ENCODE data around the gene SPTY2D1. TPM values are rescaled to one million over a fixed set of nuclear protein-coding genes. Genes with fewer than 3 reads are reported as not detected.

The SPTY2D1 gene
- total RNA-seq, 1 donor from 2014 or later, result 22.0 TPM

DNA sequence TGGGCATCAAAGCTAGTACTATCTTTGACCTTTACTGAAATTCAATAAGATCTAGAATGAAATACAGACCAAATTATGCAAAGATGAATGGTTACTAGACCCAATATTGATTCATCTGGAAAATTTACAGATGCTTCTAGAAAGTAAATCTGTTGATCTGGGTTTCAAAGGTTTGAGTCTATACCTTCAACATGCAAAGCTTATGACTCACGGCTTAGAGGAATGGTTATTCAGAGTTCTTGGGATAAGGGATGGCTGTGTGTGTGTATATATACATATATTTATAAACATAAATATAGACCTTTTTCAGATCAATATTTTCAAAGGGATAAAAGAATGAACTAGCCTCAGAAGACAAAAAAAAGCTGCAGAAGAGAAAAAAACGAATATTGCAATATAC is 1.3 kb downstream of the SPTY2D1 start:
- peak overlapping the region; percentile 99 for H3K4me3 Mint-ChIP-seq
- CTCF ChIA-PET, result interaction anchor here (1.0 to 1.1 kb wide), 3 partner anchors 95 to 527 kb away, joined by 3 to 4 read pairs (median 4); partner anchors contain the start of gene SAAL1
- POLR2A ChIA-PET, result interaction anchor here (1.1 to 2.9 kb wide), 9 partner anchors 10 to 526 kb away, joined by 3 to 37 read pairs (median 5); partner anchors contain the start of genes LDHA, TMEM86A, TSG101 and UEVLD
- intact Hi-C loops (cut with micrococcal nuclease), result loop anchor here (5.0 kb wide), 2 partner anchors 1356 to 1729 kb away; partner anchors contain the start of genes HTATIP2 and NUCB2
- peaks cover 17% of the 10 kb centered on the region for H3K36me3 Mint-ChIP-seq (ENCODE audit: low read depth)
- DNase-seq, result no peak
- no peak for ATAC-seq (ENCODE audit: low read depth)
- peaks cover 3% of the 10 kb centered on the region for H3K27me3 Mint-ChIP-seq
- peaks cover 35% of the 10 kb centered on the region for H3K4me1 Mint-ChIP-seq
- TF ChIP-seq, protein P1, sequence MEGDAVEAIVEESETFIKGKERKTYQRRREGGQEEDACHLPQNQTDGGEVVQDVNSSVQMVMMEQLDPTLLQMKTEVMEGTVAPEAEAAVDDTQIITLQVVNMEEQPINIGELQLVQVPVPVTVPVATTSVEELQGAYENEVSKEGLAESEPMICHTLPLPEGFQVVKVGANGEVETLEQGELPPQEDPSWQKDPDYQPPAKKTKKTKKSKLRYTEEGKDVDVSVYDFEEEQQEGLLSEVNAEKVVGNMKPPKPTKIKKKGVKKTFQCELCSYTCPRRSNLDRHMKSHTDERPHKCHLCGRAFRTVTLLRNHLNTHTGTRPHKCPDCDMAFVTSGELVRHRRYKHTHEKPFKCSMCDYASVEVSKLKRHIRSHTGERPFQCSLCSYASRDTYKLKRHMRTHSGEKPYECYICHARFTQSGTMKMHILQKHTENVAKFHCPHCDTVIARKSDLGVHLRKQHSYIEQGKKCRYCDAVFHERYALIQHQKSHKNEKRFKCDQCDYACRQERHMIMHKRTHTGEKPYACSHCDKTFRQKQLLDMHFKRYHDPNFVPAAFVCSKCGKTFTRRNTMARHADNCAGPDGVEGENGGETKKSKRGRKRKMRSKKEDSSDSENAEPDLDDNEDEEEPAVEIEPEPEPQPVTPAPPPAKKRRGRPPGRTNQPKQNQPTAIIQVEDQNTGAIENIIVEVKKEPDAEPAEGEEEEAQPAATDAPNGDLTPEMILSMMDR (IDR thresholded peaks at IDR 0.05), result no peak
- H3K9me3 Mint-ChIP-seq, result no peaks in the 10 kb centered on the region
- peak overlapping the region; percentile 97 for H3K27ac Mint-ChIP-seq

DNA sequence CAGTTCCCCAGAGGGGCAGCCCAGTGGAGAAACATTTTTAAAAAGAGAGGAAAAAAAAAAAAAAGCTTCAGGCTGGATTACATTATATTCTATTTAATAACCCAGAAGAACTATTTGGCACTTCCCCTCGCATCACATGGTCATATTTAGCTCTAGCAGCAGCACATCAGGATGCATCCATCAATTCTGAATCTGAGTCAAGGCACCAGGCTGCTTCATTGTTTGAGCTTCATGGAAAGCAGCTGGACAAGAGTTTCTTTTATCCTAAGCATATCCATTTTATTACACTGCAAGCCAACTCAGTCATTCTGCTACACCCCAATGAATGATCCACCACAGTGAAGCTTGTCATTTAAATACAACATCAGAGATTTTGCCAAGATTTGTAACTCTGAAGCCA is 10.0 kb downstream of the SPTY2D1 start:
- H3K36me3 Mint-ChIP-seq (ENCODE audit: low read depth), result peaks cover 11% of the 10 kb centered on the region
- H3K27me3 Mint-ChIP-seq, result no peaks in the 10 kb centered on the region
- ATAC-seq (ENCODE audit: low read depth) (no peak), DNase-seq (no peak)
- no peak overlapping the region for H3K4me3 Mint-ChIP-seq
- peaks cover 3% of the 10 kb centered on the region for H3K9me3 Mint-ChIP-seq
- intact Hi-C loops (cut with micrococcal nuclease), result no loop called here
- TF ChIP-seq, protein P1 (IDR thresholded peaks at IDR 0.05), result no peak
- H3K27ac Mint-ChIP-seq, result no peak overlapping the region
- H3K4me1 Mint-ChIP-seq, result peaks cover 24% of the 10 kb centered on the region
- ChIA-PET CTCF (no interaction called here), POLR2A (interaction anchor here (0.6 to 0.7 kb wide), 2 partner anchors 10 to 240 kb away, joined by 3 to 4 read pairs; partner anchors contain the start of gene SPTY2D1)

DNA sequence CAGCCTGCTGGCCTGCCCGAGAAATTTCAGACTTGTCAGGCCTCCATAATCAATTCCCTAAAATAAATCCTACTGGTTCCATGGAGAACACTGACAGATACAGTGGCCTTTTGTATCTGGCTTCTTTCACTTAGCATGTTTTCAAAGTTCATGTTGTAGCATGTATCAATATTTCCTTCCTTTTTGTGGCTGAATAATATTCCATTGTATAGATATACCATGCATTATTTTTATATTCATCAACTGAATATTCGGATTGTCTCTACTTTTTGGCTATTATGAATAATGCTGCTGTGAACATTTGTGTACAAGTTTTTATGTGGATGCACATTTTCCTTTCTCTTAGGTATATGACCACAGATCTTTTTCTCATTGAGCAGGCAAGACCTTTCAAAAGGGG is 10.4 kb downstream of the SPTY2D1 start:
- no peak overlapping the region for H3K27ac Mint-ChIP-seq
- peaks cover 3% of the 10 kb centered on the region for H3K9me3 Mint-ChIP-seq
- POLR2A ChIA-PET, result interaction anchor here (1.2 kb wide), 1 partner anchor 10 kb away, joined by 3 read pairs; no protein-coding TSS in a partner anchor
- CTCF ChIA-PET, result no interaction called here
- ATAC-seq (ENCODE audit: low read depth) (no peak), DNase-seq (no peak)
- peaks cover 25% of the 10 kb centered on the region for H3K4me1 Mint-ChIP-seq
- no peak overlapping the region for H3K4me3 Mint-ChIP-seq
- peaks cover 8% of the 10 kb centered on the region for H3K36me3 Mint-ChIP-seq (ENCODE audit: low read depth)
- TF ChIP-seq, protein P1 (IDR thresholded peaks at IDR 0.05), result no peak
- intact Hi-C loops (cut with micrococcal nuclease), result no loop called here
- H3K27me3 Mint-ChIP-seq, result no peaks in the 10 kb centered on the region

DNA sequence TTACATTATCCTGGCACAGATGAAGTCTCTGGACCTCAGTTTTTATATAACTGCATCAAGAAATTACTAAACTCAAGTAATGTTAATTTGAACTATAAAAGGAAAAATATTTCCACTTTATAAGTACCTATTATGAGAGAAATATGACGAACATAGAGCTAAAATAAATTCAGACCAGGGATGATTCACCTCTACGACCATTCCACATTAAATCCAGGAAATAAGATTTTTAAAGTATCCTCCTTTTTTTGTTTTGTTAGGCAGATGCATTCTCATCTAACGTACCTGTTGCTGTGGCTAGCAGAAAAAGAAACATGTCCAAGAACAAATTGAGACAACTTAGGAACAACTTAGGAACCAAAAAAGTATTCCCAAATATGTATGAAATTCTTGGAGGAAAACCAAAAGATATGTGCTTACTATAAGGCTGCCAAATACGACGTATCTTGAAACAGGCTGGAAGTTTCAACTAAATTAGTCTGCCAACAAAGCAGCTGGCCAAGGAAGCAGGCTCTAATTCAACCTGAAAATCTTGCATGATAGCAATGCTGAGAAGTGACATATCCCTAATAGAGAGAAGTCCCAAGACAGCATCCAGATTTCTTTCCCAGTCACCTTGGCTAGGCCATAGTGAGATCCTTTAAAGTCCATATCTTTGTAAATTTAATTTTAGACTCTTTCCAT is 15.7 kb downstream of the SPTY2D1 start:
- POLR2A ChIA-PET, result interaction anchor here (0.6 to 1.2 kb wide), 3 partner anchors 13 to 124 kb away, joined by 4 to 5 read pairs (median 5); no protein-coding TSS in a partner anchor
- intact Hi-C loops (cut with micrococcal nuclease), result no loop called here
- Mint-ChIP-seq H3K4me3 (no peak overlapping the region), H3K4me1 (peaks cover 40% of the 10 kb centered on the region), H3K27me3 (no peaks in the 10 kb centered on the region), H3K27ac (no peak overlapping the region), H3K36me3 (ENCODE audit: low read depth) (peaks cover 32% of the 10 kb centered on the region), H3K9me3 (no peaks in the 10 kb centered on the region)
- DNase-seq (no peak), ATAC-seq (ENCODE audit: low read depth) (no peak)
- TF ChIP-seq, protein P1 (IDR thresholded peaks at IDR 0.05), result no peak
- CTCF ChIA-PET, result no interaction called here

DNA sequence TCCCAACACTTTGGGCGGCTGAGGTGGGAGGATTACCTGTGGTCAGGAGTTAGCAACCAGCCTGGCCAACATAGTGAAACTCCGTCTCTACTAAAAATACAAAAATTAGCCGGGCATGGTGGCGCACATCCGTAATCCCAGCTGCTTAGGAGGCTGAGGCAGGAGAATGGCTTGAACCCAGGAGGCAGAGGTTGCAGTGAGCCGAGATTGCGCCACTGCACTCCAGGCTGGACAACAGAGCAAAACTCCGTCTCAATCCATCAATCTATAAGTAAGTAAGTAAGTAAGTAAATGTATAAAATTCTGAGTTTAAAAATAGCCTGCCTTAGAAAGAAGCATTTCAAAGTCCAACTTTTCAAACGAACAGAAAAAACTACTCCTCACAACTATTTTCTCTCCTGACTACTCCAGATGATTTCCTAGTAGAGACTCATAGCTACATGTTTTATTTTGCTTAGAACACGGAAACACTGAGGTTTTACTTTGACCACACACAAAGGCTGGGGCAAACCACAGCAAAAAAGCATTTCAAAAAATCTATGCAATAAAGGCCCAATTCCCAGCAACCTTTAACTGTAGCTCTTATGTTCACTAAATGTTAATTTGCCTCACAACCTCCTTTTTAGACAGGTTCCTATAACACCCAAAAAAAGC is 16.3 kb downstream of the SPTY2D1 start:
- ATAC-seq (ENCODE audit: low read depth), result no peak
- Mint-ChIP-seq H3K4me3 (no peak overlapping the region), H3K27ac (no peak overlapping the region), H3K4me1 (peaks cover 40% of the 10 kb centered on the region), H3K9me3 (no peaks in the 10 kb centered on the region), H3K27me3 (no peaks in the 10 kb centered on the region), H3K36me3 (ENCODE audit: low read depth) (peaks cover 39% of the 10 kb centered on the region)
- DNase-seq, result no peak
- TF ChIP-seq, protein P1 (IDR thresholded peaks at IDR 0.05), result no peak
- ChIA-PET CTCF (no interaction called here), POLR2A (interaction anchor here (0.9 to 2.4 kb wide), 3 partner anchors 12 to 15 kb away, joined by 5 to 6 read pairs (median 5); no protein-coding TSS in a partner anchor)
- intact Hi-C loops (cut with micrococcal nuclease), result no loop called here

Measured in activated B cell treated with CpG ODN at 0.5 μM for 24 hours (primary cell).